HG03103 (cell line): ENCODE results near the gene MYLK2.
"Not testable (repeated sequence)": the region's sequence is repeated elsewhere in the genome, so short reads cannot be mapped to it uniquely, and the experiment has no call there.

Experiments
- ATAC-seq: cut with Tn5 transposase; IDR thresholded peaks from one replicate; pipeline ENCODE4 v1.9.1; 2021; ENCODE audit warnings: low read depth; ENCODE audit not compliant: unreplicated experiment

The MYLK2 gene

DNA sequence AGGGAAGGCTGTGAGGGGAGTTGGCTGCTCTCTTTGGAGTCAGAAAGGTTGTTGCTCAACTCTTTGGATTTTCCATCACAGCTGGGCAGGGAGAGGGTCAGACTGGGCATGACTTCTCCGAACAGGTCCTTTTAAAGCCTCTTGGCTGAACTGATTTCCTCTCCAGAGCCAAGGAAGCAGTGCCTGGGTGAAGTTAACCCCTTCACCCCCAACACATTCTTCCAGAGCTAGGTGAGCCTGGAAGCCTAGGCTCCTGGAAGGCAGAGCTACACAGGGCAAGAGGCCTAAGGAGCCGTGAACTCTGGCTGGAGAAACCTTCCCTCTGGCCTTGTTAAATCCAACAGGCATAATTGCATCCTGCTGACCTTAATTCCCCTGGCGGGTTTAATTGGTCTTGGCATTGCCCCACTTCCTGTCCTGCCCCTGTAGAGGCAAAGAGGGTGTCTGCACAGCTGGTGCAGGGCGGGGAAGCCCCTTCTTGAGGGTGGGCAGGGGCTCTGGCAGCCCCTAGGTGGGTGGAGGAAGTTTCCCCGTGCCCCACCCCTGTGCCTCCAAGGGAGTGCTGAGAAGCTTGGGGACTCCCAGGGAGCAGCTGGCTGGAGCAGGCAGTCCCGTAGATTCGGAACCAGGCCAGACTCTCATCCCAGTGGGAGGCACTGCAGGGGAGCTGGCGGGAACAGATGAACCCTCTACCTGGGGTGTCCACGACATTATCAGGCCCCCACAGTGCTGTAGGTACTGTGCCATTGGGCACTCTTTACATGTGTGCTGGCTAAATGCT, 3.6 kb upstream of the MYLK2 start:
- ATAC-seq: no peak

DNA sequence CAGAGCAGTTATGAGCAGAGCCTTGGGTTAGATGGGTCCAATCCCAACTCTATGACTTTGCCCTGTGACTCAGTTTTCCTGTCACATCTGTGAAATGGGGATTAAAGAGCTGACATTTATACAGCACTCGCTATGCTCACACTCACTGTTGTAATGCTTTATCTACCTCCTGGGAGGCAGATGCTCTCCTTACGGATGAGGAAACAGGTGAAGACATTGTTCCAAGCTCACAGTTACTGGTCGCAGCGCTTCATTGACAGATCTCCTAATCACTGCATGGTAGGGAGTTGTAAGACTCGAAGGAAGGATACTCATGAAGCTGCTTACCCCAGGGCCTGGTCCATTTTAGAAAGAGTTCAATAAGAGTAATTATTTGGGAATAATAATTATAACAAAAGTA, 2.9 kb upstream of the MYLK2 start:
- ATAC-seq: no peak

DNA sequence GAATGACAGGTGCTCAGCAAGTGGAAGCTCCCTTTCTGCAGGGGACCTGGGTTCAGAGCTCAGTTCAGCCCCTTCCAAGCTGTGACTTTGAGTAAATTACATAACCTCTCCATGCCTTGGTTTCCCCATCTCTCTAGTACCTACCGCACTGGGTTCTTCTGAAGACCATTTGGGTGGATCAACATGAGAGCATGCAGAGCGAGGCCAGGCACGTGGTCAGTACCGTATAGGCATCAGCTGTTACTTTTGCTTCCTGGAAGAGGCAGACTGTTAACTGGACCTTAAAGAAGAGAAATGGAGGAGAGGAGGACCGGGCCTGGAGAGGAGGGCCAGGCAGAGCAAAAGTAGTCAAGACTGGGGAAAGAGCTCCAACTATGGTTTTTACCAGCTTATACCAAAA, 1.7 kb upstream of the MYLK2 start:
- ATAC-seq: no peak

DNA sequence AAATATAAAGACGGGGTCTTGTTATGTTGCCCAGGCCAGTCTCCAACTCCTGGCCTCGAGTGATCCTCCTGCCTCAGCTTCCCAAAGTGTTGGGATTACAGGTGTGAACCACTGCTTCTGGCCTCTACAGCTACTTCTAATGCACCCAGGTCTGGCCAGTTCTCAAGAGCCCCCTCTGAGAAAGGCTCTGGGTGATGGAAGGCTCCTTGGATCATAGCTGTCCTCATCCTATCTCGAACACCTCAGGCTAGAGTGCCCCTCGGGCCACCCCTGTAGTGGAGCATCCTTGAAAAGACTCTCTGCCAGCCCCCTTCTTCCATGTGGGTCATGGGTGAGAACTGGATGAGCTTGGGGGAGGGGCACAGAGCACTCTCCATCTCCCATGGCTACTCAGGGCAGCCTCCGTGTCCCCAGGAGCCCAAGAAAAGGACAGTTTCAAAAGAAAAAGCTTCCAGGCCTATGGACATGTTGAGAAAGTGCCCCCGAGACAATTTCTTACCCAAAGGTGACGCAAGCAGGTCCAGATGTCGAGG, 714 bp upstream of the MYLK2 start:
- ATAC-seq: no peak

DNA sequence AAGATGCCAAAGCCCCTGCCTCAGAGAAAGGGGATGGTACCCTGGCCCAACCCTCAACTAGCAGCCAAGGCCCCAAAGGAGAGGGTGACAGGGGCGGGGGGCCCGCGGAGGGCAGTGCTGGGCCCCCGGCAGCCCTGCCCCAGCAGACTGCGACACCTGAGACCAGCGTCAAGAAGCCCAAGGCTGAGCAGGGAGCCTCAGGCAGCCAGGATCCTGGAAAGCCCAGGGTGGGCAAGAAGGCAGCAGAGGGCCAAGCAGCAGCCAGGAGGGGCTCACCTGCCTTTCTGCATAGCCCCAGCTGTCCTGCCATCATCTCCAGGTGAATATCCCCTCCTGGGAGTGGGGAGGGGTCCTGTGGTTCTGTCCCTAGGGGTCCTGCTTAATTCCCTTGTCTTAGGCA, 1.1 kb downstream of the MYLK2 start:
- no peak for ATAC-seq

DNA sequence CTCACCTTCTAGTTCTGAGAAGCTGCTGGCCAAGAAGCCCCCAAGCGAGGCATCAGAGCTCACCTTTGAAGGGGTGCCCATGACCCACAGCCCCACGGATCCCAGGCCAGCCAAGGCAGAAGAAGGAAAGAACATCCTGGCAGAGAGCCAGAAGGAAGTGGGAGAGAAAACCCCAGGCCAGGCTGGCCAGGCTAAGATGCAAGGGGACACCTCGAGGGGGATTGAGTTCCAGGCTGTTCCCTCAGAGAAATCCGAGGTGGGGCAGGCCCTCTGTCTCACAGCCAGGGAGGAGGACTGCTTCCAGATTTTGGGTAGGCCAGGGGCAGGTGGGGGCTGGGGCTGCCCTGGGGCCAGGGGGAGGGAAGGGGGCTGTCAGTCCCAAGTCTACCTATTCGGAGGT, 2.3 kb downstream of the MYLK2 start:
- ATAC-seq: no peak

DNA sequence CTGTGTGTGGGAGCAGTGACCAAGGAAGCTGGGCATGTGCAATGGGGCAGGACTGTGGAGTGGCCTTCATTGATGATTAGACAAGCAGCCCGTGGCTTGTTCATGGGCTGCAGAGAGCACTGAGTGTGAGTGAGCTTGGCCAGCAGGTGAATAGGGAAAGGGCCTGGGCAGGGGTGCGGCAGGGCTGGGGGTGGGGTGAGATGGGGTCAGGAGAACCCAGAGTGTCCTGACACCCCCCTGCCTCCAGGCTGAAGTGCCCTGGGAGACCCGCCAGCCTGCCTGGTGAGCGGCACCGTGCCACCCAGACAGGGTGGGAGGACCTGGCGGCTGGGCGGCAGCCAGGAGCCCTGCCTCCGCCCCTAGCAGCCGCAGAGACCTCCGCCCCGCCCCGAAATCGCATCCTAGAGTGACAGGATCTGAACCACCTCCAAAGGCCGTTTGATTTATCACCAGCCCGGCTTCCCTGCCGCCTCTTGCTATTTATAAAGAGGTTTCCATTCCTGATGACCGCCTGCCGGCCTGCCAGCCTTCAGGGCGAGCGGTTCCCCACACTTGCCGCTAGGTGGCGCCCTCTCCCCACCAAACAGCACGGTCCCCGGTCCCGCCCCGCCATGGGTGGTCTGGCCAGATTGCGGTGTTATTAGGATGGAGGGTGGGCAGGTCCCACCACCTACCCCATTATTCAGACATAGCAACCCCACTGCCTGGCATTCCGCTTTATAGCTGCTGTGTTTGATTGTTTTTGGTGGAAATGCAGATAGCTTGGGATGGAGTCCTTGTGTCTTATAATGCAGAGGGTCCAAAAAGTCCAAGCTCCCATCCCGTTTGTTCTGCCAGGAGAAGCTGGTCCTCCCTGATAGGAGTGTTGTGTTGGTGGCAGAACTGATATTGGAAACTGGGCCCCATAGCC, 3.5 kb downstream of the MYLK2 start:
- no peak for ATAC-seq

DNA sequence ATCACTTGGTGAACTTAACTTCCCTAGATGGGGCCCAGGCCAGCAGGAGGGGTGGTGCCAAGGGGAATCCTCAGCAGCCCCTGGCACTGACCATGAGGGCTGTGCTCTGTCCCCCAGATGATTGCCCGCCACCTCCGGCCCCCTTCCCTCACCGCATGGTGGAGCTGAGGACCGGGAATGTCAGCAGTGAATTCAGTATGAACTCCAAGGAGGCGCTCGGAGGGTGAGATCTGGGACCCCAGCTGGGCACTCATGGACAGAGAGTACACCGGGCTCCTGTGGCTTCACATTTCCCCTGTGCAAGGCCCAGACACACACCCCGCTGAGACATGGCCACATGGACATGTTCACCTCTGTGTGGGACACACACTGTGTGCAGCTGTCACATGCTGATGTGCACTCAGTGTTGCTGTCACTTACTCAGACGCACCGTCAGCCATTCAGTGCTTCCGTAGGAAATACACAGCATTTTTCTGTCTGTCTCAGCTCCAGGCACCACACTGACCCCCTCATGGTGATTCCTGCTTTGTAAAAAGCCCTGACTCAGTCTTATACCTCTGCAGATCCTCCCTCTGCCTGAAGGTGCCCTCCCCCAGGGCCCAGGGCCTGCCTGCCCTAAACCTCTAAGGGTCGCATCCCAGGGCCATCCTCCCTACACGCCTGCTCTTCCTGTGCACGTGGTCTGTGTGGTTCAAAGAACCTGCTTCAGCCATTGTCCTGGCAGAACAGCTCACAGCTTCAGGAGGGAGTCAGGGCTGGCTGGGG, 4.4 kb downstream of the MYLK2 start:
- ATAC-seq: no peak

DNA sequence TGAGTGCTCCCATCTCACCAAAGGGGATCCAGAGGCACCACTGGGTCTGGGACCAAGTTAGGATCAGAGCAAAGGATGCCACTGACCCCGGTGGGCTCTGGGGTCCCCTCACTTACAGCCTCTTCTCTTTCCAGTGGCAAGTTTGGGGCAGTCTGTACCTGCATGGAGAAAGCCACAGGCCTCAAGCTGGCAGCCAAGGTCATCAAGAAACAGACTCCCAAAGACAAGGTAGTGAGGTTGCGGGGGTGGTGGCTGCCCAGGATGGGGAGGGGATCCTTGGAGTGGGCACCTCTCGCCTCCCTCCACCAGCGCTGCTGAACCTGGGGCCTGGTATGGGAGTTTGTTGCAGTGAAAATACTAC, 4.9 kb downstream of the MYLK2 start:
- ATAC-seq: no peak

DNA sequence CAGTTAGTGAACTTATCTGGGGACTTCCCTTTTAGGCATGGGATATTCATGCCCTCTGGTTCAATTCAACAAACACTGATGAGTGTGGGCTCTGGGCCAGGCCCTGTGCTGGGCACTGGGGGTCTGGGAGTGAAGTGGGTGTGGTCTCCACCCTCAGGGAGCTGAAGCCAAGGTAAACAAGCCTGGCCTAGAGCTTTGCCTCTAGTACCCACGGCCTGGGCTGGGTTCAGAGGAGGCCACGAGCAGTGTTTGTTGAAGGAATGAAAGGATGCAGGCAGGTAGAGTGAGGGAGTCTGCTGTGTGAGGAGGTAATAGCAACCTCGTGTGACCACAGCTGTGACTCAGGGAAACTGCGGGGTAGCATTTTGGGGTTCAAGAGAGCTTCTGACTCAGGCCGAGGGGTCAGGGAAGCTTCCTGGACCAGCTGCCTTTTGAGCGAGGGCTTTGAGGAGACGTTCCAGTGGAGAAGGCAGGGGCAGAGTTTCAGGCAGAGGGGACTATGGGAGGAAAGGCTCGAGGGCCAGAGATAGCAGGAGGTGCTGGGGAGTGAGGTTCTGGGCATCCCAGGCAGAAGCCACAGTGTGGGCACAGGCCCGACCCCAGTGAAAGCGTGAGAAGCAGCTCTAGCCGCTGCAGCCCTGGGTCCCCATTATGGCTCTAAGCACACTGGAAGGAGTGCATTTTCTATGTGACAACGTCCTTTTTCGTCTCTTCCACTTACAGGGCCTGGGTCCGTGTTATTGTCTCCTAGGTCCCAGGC, 5.6 kb downstream of the MYLK2 start:
- no peak for ATAC-seq

DNA sequence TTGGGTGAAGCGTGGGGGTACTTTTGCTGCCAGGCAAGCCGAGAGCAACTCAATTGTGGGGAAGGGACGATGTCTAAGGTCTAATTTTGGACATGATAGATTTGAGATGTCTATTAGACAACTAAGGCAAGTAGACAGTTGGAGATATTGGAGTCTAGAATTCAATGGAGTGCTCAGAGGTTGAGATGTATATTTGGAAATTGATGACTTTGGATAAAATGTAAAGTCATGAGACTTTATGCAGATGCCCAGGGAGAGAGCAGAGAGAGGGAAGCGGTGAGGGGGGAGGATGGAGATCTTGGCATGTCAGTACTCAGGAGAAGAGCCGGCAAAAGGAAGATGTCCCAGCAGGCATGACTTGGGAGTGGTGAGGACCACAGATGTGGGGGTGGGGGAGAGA, 6.9 kb downstream of the MYLK2 start:
- ATAC-seq: no peak

DNA sequence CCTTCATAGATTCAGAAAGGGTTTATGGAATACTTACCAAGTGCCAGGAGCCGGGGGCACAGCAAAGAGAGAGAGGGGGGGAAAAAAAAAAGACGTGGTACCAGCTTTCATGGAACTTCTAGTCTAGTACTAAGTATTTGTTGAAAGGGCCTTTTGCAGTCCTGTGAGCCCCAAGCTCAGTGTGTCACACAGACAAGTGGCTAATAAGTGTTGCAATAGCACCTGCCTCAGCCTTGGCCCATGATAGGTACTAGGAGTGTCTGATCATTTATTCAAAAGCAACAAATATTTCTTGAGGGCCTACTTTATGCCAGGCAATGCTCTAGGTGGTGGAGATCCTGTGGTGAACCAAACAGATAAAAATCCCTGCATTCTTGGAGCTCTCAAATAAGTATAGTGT, 7.9 kb downstream of the MYLK2 start:
- ATAC-seq: no peak

DNA sequence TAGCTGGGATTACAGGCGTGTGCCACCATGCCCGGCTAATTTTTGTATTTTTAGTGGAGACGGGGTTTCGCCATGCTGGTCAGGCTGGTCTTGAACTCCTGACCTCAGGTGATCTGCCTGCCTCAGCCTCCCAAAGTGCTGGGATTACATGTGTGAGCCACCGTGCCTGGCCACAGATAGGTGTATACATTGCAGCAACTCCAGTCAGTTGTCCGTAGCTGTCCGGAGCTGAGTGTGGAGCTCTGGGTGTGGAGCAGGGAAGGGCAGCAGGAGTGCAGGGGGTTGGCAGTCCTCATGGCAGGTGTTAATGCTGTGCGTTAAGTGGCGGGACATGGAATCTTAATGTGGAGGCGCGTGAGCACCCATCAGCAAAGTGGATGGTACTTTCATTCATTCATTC, 8.9 kb downstream of the MYLK2 start:
- not testable (repeated sequence) for ATAC-seq

DNA sequence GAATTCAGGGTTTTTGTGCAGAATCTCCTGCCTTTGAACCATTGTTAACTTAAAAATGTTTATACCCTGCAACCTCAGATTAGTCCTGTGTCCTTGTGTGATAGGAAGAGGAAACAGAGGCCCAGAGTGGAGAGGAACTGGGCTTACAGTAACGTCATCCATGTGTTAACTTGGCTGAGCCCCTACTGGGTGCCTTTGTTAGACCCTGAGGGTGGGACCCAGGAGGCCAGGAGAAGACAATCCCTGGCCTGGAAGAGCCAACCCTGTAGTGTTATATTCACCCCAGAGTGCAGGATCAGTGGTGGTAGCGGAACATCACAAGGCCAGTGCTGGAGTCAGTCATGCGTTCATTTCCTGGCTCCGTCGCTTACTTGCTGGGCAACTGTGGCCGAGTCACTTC, 10.6 kb downstream of the MYLK2 start:
- ATAC-seq: no peak

DNA sequence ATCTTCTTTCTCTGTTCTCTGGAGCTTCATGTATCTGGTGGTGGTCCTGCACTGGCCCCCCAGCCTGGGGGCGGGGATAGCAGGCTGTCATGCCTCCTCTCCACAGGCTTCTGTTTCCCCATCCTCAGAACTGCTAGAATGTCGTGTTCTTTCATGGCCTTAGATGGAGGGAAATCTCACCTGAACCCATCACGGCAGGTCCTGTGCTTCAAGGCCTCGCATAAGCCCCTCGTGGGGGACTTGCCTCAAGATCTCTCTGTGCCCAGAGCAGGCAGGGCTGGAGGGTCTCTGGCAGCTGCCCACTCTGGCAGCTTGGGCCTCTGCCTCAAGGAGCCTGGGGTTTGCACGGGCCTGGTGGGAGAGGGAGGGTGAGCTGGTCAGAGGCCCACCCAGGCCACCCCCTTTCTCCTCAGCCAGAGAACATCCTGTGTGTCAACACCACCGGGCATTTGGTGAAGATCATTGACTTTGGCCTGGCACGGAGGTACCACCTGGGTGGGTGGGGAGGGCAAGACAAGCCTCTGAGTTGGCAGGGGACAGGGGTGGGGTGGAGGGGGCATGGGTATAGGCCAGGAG, 11.3 kb downstream of the MYLK2 start:
- no peak for ATAC-seq

DNA sequence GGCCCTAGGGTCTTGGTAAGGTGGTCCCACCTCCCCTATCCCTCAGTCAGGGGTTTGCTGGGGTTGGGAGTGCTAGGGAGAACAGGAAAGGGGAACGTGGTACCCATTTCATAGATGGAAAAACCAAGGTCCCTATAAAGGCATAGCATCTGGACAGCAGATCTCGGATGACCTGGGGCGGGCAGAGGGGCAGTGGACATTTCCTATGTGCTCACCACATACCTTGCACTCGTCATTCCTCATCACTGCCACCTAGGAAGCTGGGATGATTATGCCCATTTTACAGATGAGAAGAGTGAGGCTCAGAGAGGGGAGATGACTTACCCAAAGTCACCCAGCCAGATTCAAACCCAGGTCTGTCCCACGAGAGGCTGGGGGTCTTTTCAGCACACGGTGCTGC, 12.1 kb downstream of the MYLK2 start:
- no peak for ATAC-seq

DNA sequence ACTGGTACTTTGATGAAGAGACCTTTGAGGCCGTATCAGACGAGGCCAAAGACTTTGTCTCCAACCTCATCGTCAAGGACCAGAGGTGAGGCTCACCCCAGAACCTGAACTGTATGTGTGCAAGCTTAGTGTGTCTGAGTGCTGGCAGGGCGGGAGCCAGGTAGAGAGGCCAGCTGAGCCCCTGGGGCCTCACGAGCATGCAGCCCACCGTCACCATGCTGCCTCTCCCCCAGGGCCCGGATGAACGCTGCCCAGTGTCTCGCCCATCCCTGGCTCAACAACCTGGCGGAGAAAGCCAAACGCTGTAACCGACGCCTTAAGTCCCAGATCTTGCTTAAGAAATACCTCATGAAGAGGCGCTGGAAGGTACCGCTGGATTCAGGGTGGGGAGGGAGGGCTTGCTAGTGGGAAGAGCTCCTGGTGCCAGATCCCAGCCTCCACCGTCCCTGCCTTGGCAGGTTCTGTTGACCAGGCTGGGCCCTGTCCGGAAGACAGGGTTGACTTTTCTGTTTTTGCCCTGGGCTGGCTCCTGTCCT, 12.7 kb downstream of the MYLK2 start:
- ATAC-seq: no peak

DNA sequence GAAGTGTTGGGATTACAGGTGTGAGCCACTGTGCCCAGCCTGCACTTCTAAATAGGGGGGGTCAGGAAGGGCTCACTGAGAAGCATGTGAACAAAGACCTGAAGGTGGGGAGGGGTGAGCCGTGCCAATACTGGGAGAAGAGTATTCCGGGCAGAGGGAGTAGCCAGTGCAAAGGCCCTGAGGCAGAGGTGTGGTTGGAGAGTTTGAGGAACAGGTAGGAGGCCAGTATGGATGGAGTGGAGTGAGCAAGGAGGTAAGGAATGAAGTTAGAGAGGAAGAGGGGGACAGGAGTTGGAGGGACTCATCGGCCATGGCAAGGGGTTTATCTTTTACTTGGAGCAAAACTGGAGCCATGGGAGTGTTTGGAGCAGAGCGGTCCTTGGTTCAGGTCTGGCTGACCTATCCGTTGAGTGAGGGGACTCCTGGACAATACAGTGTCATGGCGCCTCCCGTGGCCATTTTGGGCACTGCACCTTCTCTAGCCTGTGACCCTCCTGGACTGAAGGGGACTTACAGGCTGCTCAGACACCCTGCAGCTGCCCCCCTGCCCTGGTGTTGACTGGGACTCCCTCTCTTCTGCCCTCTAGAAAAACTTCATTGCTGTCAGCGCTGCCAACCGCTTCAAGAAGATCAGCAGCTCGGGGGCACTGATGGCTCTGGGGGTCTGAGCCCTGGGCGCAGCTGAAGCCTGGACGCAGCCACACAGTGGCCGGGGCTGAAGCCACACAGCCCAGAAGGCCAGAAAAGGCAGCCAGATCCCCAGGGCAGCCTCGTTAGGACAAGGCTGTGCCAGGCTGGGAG, 14.2 kb downstream of the MYLK2 start:
- ATAC-seq: no peak
